A549 treated with Mapracorat at 1 μM for 4 hours (cell line): ENCODE data around the gene TBC1D8B. TPM values are rescaled to one million over a fixed set of nuclear protein-coding genes. Genes with fewer than 3 reads are reported as not detected.

Source experiments
- total RNA-seq: library from RNA; stranded (reverse); fragments of 200-300 nt; extraction: Qiagen RNA extraction; gene quantifications from 5 replicates; pipeline ENCODE4 v1.2.3, GENCODE V29; 2022

TBC1D8B gene
- 0.81 to 1.3 TPM (median 0.95 TPM) in 5 replicates for total RNA-seq

DNA sequence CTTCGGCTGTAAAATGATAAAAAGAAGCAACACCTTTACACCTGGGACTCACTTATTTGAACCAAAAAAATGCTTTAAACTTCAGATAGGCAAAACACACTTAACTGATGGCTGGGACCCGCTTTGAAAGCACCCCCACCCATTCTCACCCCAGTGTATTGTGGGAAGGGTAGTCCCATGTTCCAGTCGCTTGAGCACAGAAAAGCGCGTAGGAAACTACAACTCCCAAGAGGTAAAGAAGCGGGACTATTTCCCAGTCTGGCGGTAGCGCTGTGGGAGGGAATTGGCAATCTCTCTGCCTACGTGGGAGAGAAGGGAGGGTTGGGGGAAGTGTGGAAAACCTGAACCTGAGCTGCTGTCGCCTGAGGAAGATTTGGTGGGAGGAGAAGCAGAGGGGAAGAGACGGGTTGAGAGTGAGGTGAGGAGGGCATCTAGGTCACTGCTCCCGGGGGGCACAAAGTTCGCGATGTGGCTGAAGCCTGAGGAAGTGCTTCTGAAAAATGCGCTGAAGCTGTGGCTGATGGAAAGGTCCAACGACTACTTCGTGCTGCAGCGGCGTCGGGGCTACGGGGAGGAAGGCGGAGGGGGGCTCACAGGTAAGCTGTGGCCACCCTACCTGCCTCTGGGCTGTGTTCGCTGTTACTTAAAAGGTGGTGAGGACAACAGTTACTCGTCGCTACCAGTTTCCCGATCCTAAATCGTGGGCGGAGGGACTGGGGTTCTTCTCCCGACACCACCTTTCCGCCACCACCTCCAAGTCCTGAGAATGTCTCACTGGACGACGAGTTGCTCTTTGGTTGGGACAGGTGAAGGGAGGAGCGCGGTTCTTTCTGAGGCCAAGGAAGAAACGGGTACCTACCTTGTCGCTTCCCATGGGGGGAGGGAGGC, at the start of gene TBC1D8B:
Gene TBC1D8B, plus strand, starts transcription at position 286 of the 888 bp plus-strand sequence. Its CDS starts 181 bp downstream, at position 467.

DNA sequence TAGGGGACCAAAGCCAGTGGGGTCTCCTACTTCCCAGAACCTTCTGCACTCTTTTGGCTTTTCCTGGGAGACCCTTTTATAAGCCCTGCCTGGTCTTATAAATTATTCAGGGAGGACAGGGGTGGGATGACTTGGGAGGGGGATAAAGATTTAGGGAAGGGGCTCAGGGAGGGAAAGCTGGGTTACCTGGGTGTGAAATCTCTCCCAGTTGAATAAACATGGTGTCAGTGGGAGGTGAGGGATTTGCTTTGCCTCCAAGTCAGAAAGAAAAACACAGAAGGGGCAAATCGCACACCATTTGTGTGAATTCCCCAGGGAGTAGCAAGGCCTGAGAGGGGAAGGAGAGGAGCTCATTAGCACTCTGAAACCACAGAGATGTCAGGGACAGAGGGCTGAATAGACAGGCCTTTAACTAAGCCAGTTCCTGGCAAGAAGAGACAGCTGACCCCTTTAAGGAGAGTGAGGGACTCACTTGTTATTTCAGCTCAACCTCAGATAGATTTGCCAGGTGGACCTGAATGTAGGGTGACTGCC, 100.9 kb downstream of the TBC1D8B start, which contains the start of gene RIPPLY1:
Gene RIPPLY1, minus strand, starts transcription at position 51 of the 534 bp plus-strand sequence. CDS start 54 bp downstream, outside the sequence.

DNA sequence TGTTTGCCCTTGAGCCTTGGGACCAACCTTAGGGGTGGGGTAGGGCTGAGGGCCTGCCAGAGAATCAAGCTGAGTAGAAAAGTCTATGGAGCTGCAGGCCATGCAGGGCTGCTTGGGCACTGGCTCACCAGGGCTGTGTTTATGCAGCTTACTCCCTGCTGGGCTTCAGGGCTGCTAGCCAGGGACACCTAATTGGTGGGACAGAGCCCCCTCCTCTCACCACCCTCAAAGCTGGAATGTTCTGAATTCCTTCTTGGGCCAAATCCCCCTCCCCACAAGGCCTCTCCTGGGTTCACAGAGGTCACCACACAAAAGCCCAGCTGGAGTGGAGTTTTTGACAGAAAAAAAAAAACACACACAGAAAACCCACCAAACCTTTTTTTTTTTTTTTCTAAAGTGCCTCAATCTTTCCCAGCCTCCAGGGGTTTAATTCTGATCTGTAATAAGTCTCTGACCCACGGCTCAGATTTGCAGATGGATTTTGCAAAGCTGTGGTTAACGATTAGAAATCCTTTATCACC, 117.5 kb downstream of the TBC1D8B start, which contains the start of gene CLDN2:
Gene CLDN2, plus strand, starts transcription at position 471 of the 521 bp plus-strand sequence. CDS start 7,827 bp downstream, outside the sequence.

Other genes with a start within 250 kb of the TBC1D8B start
- gene RADX, start 190.7 kb upstream of the TBC1D8B start, total RNA-seq, result 0.05 to 0.19 TPM (median 0.09 TPM) in 5 replicates
- gene RNF128, start 76.0 kb upstream of the TBC1D8B start, total RNA-seq, result 0.06 TPM in 1 of 5 replicates, not detected in the others
- not detected in 5 replicates for gene RIPPLY1, start 100.7 kb downstream of the TBC1D8B start, total RNA-seq
- 5.9 to 8.7 TPM (median 7.6 TPM) in 5 replicates for gene CLDN2, start 117.7 kb downstream of the TBC1D8B start, total RNA-seq
- gene MORC4, start 197.5 kb downstream of the TBC1D8B start, total RNA-seq, result 29.7 to 42.8 TPM (median 31.0 TPM) in 5 replicates